H9 (cell line): Measurements from ENCODE around the gene SLC35A2. TPM values are rescaled to one million over a fixed set of nuclear protein-coding genes. Genes with fewer than 3 reads are reported as not detected.

Experiments
- DNase-seq: peaks from one replicate; pipeline ENCODE4 v3.0.0-alpha.2; 2017
- H2AFZ ChIP-seq: one replicate; pipeline ENCODE4 v1.6.1; 2013; ENCODE audit warnings: mild to moderate bottlenecking, low read length, control low read depth, moderate library complexity
- H2AK5ac ChIP-seq: 2 replicates; pipeline ENCODE4 v1.6.1; 2013; ENCODE audit warnings: low read length, control low read depth, mixed read lengths; ENCODE audit not compliant: insufficient read length
- H2BK120ac ChIP-seq: one replicate; pipeline ENCODE4 v1.6.1; 2013; ENCODE audit warnings: low read depth, mild to moderate bottlenecking, low read length, control low read depth, inconsistent platforms; ENCODE audit not compliant: poor library complexity, severe bottlenecking
- H2BK12ac ChIP-seq: 2 replicates; pipeline ENCODE4 v1.6.1; 2013; ENCODE audit warnings: low read length, control low read depth, mixed read lengths, low read depth; ENCODE audit not compliant: insufficient read length
- H2BK15ac ChIP-seq: 2 replicates; pipeline ENCODE4 v1.6.1; 2013; ENCODE audit warnings: low read depth, low read length, control low read depth
- H2BK20ac ChIP-seq: one replicate; pipeline ENCODE4 v1.6.1; 2013; ENCODE audit warnings: low read depth, mild to moderate bottlenecking, low read length, control low read depth, inconsistent platforms; ENCODE audit not compliant: poor library complexity, severe bottlenecking
- H2BK5ac ChIP-seq: 2 replicates; pipeline ENCODE4 v1.6.1; 2013; ENCODE audit warnings: low read length, control low read depth, mixed read lengths; ENCODE audit not compliant: insufficient read length
- H3K14ac ChIP-seq: 2 replicates; pipeline ENCODE4 v1.6.1; 2013; ENCODE audit warnings: low read length, control low read depth; ENCODE audit not compliant: insufficient read depth
- H3K18ac ChIP-seq: 2 replicates; pipeline ENCODE4 v1.6.1; 2013; ENCODE audit warnings: low read depth, mild to moderate bottlenecking, mixed read lengths, low read length, control low read depth; ENCODE audit not compliant: insufficient read length
- H3K23ac ChIP-seq: 2 replicates; pipeline ENCODE4 v1.6.1; 2013; ENCODE audit warnings: low read length, control low read depth, mixed read lengths, low read depth; ENCODE audit not compliant: insufficient read length
- H3K23me2 ChIP-seq: 2 replicates; pipeline ENCODE4 v1.6.1; 2013; ENCODE audit warnings: low read depth, mild to moderate bottlenecking, mixed read lengths, low read length, control low read depth; ENCODE audit not compliant: insufficient read length, poor library complexity, severe bottlenecking
- H3K27ac ChIP-seq: 2 replicates; pipeline ENCODE4 v1.5.1; 2013; ENCODE audit warnings: low read length, control low read depth, mixed read lengths, low read depth; ENCODE audit not compliant: insufficient read length
- H3K27me3 ChIP-seq: 2 replicates; pipeline ENCODE4 v1.6.1; 2013; ENCODE audit warnings: low read length, control low read depth, inconsistent platforms; ENCODE audit not compliant: insufficient read depth
- H3K4ac ChIP-seq: 2 replicates; pipeline ENCODE4 v1.6.1; 2013; ENCODE audit warnings: low read depth, mild to moderate bottlenecking, control low read depth, inconsistent platforms, low read length, moderate library complexity
- H3K4me1 ChIP-seq: 2 replicates; pipeline ENCODE4 v1.6.1; 2013; ENCODE audit warnings: low read length, control low read depth, inconsistent platforms; ENCODE audit not compliant: insufficient read depth
- H3K4me2 ChIP-seq: 2 replicates; pipeline ENCODE4 v1.6.1; 2013; ENCODE audit warnings: low read length, control low read depth, mixed read lengths; ENCODE audit not compliant: insufficient read length, insufficient read depth
- H3K56ac ChIP-seq: 2 replicates; pipeline ENCODE4 v1.6.1; 2013; ENCODE audit warnings: low read depth, mild to moderate bottlenecking, mixed read lengths, low read length, control low read depth; ENCODE audit not compliant: insufficient read length
- H3K79me1 ChIP-seq: 2 replicates; pipeline ENCODE4 v1.6.1; 2013; ENCODE audit warnings: low read depth, mild to moderate bottlenecking, moderate library complexity, low read length, control low read depth, inconsistent platforms; ENCODE audit not compliant: insufficient read depth, poor library complexity, severe bottlenecking
- H3K79me2 ChIP-seq: 2 replicates; pipeline ENCODE4 v1.6.1; 2013; ENCODE audit warnings: low read length, control low read depth, inconsistent platforms; ENCODE audit not compliant: insufficient read depth
- H3K9ac ChIP-seq: 2 replicates; pipeline ENCODE4 v1.6.1; 2013; ENCODE audit warnings: low read length, control low read depth, mixed read lengths; ENCODE audit not compliant: insufficient read length; ENCODE audit errors: extremely low read depth
- H3K9me3 ChIP-seq: one replicate; pipeline ENCODE4 v1.6.1; 2013; ENCODE audit warnings: low read depth, low read length, inconsistent platforms; ENCODE audit not compliant: control insufficient read depth
- H3T11ph ChIP-seq: one replicate; pipeline ENCODE4 v1.6.1; 2013; ENCODE audit warnings: mild to moderate bottlenecking, low read length, control low read depth, inconsistent platforms
- H4K20me1 ChIP-seq: one replicate; pipeline ENCODE4 v1.6.1; 2013; ENCODE audit not compliant: control insufficient read depth, insufficient read length, insufficient read depth
- H4K5ac ChIP-seq: 2 replicates; pipeline ENCODE4 v1.6.1; 2013; ENCODE audit warnings: low read depth, mild to moderate bottlenecking, mixed read lengths, low read length, control low read depth; ENCODE audit not compliant: insufficient read length
- H4K8ac ChIP-seq: replicated peaks from 2 replicates; pipeline ENCODE4 v1.6.1; 2013; ENCODE audit warnings: low read length, control low read depth, mixed read lengths, low read depth; ENCODE audit not compliant: insufficient read length
- H4K91ac ChIP-seq: 2 replicates; pipeline ENCODE4 v1.6.1; 2013; ENCODE audit warnings: low read depth, mild to moderate bottlenecking, moderate library complexity, mixed read lengths, low read length, control low read depth; ENCODE audit not compliant: insufficient read length
- H3K27ac Mint-ChIP-seq, 3 experiments: 2 replicates in 2 of 3; 3 replicates in 1 of 3; pipeline ENCODE4 v1.8.0; 2020 to 2021; ENCODE audit warnings: mixed read lengths in 3 of 3, mild to moderate bottlenecking in 1 of 3, moderate library complexity in 1 of 3
- H3K27me3 Mint-ChIP-seq: 2 replicates; pipeline ENCODE4 v1.8.0; 2021; ENCODE audit warnings: low read depth, mild to moderate bottlenecking, moderate library complexity, mixed read lengths
- H3K36me3 Mint-ChIP-seq, 3 experiments: 2 replicates in 2 of 3; 3 replicates in 1 of 3; pipeline ENCODE4 v1.8.0; 2020 to 2021; ENCODE audit warnings: low read depth in 3 of 3, mixed read lengths in 3 of 3; ENCODE audit not compliant: insufficient read depth in 1 of 3
- H3K4me1 Mint-ChIP-seq, 2 experiments: 2 replicates each; pipeline ENCODE4 v1.8.0; 2020; ENCODE audit warnings: mixed read lengths in 2 of 2
- H3K4me3 Mint-ChIP-seq, 2 experiments: 2 replicates in 1 of 2; 3 replicates in 1 of 2; pipeline ENCODE4 v1.8.0; 2020 to 2021; ENCODE audit warnings: mild to moderate bottlenecking in 2 of 2, mixed read lengths in 2 of 2, moderate library complexity in 1 of 2
- H3K9me3 Mint-ChIP-seq, 2 experiments: 2 replicates in 1 of 2; 3 replicates in 1 of 2; pipeline ENCODE4 v1.8.0; 2020; ENCODE audit warnings: mild to moderate bottlenecking in 2 of 2, mixed read lengths in 2 of 2, moderate library complexity in 1 of 2
- WGBS: extraction: QIAGEN DNeasy Blood & Tissue Kit; methylation state at CpG from one replicate; pipeline ENCODE4 v1.1.7; 2013; ENCODE audit warnings: missing lambda C conversion rate, low lambda C conversion rate, mixed read lengths; ENCODE audit not compliant: insufficient read length; ENCODE audit errors: extremely low coverage; 5-methylcytosine and 5-hydroxymethylcytosine counted together
- total RNA-seq: library from RNA; stranded (reverse); gene quantifications from 2 replicates; pipeline ENCODE4 v1.2.1, GENCODE V29; 2021
- TF ChIP-seq, protein P1 (sequence below): fragments of 200-600 bp; sonication (generic); conservative IDR thresholded peaks from 3 replicates; pipeline ENCODE4 v1.8.0; 2021; ENCODE audit warnings: antibody characterized with exemption, mild to moderate bottlenecking

Gene SLC35A2
- total RNA-seq, 1 experiment from 2014 or later = 32.9 TPM

GRCh38 chrX:48899078-48899410, 12.4 kb downstream of the SLC35A2 start:
- H3T11ph ChIP-seq = no peak overlapping the region
- no peak overlapping the region for H3K14ac ChIP-seq
- H3K27me3 Mint-ChIP-seq = peaks cover 1% of the 10 kb centered on the region
- peaks cover 10% of the 10 kb centered on the region for H3K23me2 ChIP-seq
- no peak overlapping the region for H3K27ac ChIP-seq
- H2BK20ac ChIP-seq = no peak overlapping the region
- no peak overlapping the region for H2AK5ac ChIP-seq
- no peak overlapping the region for H3K4ac ChIP-seq
- TF ChIP-seq, protein P1, sequence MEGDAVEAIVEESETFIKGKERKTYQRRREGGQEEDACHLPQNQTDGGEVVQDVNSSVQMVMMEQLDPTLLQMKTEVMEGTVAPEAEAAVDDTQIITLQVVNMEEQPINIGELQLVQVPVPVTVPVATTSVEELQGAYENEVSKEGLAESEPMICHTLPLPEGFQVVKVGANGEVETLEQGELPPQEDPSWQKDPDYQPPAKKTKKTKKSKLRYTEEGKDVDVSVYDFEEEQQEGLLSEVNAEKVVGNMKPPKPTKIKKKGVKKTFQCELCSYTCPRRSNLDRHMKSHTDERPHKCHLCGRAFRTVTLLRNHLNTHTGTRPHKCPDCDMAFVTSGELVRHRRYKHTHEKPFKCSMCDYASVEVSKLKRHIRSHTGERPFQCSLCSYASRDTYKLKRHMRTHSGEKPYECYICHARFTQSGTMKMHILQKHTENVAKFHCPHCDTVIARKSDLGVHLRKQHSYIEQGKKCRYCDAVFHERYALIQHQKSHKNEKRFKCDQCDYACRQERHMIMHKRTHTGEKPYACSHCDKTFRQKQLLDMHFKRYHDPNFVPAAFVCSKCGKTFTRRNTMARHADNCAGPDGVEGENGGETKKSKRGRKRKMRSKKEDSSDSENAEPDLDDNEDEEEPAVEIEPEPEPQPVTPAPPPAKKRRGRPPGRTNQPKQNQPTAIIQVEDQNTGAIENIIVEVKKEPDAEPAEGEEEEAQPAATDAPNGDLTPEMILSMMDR = no peak
- peaks cover 3% of the 10 kb centered on the region for H3K79me1 ChIP-seq
- H2AFZ ChIP-seq = no peak overlapping the region
- no peak overlapping the region for H3K23ac ChIP-seq
- H4K91ac ChIP-seq = no peak overlapping the region
- H4K8ac ChIP-seq = no peak overlapping the region
- H2BK5ac ChIP-seq = no peak overlapping the region
- no peaks in the 10 kb centered on the region for H3K4me1 ChIP-seq
- H3K4me2 ChIP-seq = no peak overlapping the region
- H3K27ac Mint-ChIP-seq = no peak overlapping the region
- no peak overlapping the region for H3K18ac ChIP-seq
- H3K27me3 ChIP-seq = no peaks in the 10 kb centered on the region
- peak overlapping the region in 1 of 2 experiments; percentile 20; a peak in 1 of 5 replicates for H3K4me3 Mint-ChIP-seq
- peaks cover 80 to 84% of the 10 kb centered on the region in 2 experiments for H3K9me3 Mint-ChIP-seq
- H4K5ac ChIP-seq = no peak overlapping the region
- no peaks in the 10 kb centered on the region for H3K9me3 ChIP-seq
- H4K20me1 ChIP-seq = peaks cover 3% of the 10 kb centered on the region
- DNase-seq = no peak
- no peak overlapping the region for H2BK120ac ChIP-seq
- H3K4me1 Mint-ChIP-seq = peaks cover 4 to 10% of the 10 kb centered on the region in 2 experiments
- no peak overlapping the region for H3K9ac ChIP-seq
- H3K56ac ChIP-seq = no peak overlapping the region
- peaks cover 26 to 59% (median 49%) of the 10 kb centered on the region in 3 experiments for H3K36me3 Mint-ChIP-seq
- H2BK15ac ChIP-seq = no peak overlapping the region
- no peaks in the 10 kb centered on the region; the same call in 1 of the 2 replicates for H3K79me2 ChIP-seq
- H2BK12ac ChIP-seq = no peak overlapping the region
- WGBS = no CpG with 5 or more reads among the region's 8 CpGs
